BJ (cell line): ENCODE results near the gene CDCA4. TPM values are rescaled to one million over a fixed set of nuclear protein-coding genes. Genes with fewer than 3 reads are reported as not detected.

Experiments used
- CTCF ChIA-PET: fragments of 350-600 bp; formaldehyde crosslinking; extraction: SDS; loops from one replicate; lab custom pipeline; 2021; ENCODE audit warnings: antibody characterized with exemption, inconsistent platforms; lab: Yijun Ruan, JAX
- POLR2A ChIA-PET: fragments of 300-600 bp; sonication (Branson Sonifier 250); formaldehyde crosslinking; extraction: SDS; loops from one replicate; lab custom pipeline; 2021; ENCODE audit warnings: antibody characterized with exemption; lab: Charles Lee
- DNase-seq: peaks from one replicate; pipeline ENCODE4 v3.0.0-alpha.2; 2011; ENCODE audit warnings: low read depth
- H3K27me3 ChIP-seq: 2 replicates; pipeline ENCODE4 v1.6.0; 2011; ENCODE audit warnings: low read length; ENCODE audit not compliant: control insufficient read depth, insufficient read depth
- H3K36me3 ChIP-seq: 2 replicates; pipeline ENCODE4 v1.5.1; 2011; ENCODE audit warnings: low read length; ENCODE audit not compliant: control insufficient read depth, insufficient read depth
- H3K4me3 ChIP-seq: 2 replicates; pipeline ENCODE4 v1.5.1; 2011; ENCODE audit warnings: low read depth, mild to moderate bottlenecking, control low read depth, low read length
- CTCF ChIP-seq: IDR thresholded peaks from 2 replicates; pipeline ENCODE4 v1.5.1; 2011; ENCODE audit warnings: low read depth, mild to moderate bottlenecking, control low read depth, inconsistent platforms, low read length, moderate library complexity; ENCODE audit not compliant: insufficient read depth
- polyA plus RNA-seq: library from polyadenylated mRNA; depleted of rRNA; stranded (reverse); fragments of >200 nt; gene quantifications from 2 replicates; pipeline ENCODE4 v1.2.3, GENCODE V29; 2011

The CDCA4 gene
- polyA plus RNA-seq, 1 experiment, result 16.6 TPM

- Histone ChIP-seq H3K36me3 (no peaks in the 10 kb centered on the region), H3K4me3 (no peak overlapping the region), H3K27me3 (no peaks in the 10 kb centered on the region; the same call in 1 of the 2 replicates)
- DNase-seq, result no peak
- ChIA-PET CTCF (interaction anchor here (0.9 to 2.1 kb wide), 3 partner anchors 21 to 92 kb away, joined by 3 to 5 read pairs (median 5); no protein-coding TSS in a partner anchor), POLR2A (no interaction called here)
- TF ChIP-seq CTCF, result no peak
Observed at GRCh38 chr14:105067140-105067968, 46.5 kb upstream of the CDCA4 start.

- Histone ChIP-seq H3K27me3 (no peaks in the 10 kb centered on the region; the same call in 1 of the 2 replicates), H3K36me3 (no peaks in the 10 kb centered on the region), H3K4me3 (no peak overlapping the region)
- DNase-seq, result no peak
- no peak for TF ChIP-seq CTCF
- ChIA-PET POLR2A (no interaction called here), CTCF (interaction anchor here (1.5 to 3.6 kb wide), 4 partner anchors 20 to 91 kb away, joined by 5 to 19 read pairs (median 6); no protein-coding TSS in a partner anchor)
Observed at GRCh38 chr14:105066240-105067071, 45.6 kb upstream of the CDCA4 start.

- POLR2A ChIA-PET, result no interaction called here
Observed at GRCh38 chr14:105065280-105066228, 44.7 kb upstream of the CDCA4 start, which contains the start of gene GPR132. Gene GPR132, minus strand, starts transcription at chr14:105065430. Its CDS starts 10,010 bp downstream, at chr14:105055420.

GRCh38 chr14:105064721-105065143, 43.8 kb upstream of the CDCA4 start:
- ChIA-PET POLR2A (no interaction called here), CTCF (interaction anchor here (1.5 to 3.6 kb wide), 2 partner anchors 19 to 26 kb away, joined by 6 to 19 read pairs; no protein-coding TSS in a partner anchor)
- no peak for TF ChIP-seq CTCF
- DNase-seq, result no peak
- Histone ChIP-seq H3K4me3 (no peak overlapping the region), H3K27me3 (no peaks in the 10 kb centered on the region; the same call in 1 of the 2 replicates), H3K36me3 (no peaks in the 10 kb centered on the region)

More at GRCh38 chr14:105065280-105066228, 44.7 kb upstream of the CDCA4 start, which contains the start of gene GPR132:
- no peak within 1 kb of the TSS for H3K4me3 ChIP-seq
- no peaks in the 10 kb centered on the region for H3K27me3 ChIP-seq
- TF ChIP-seq CTCF, result no peak
- DNase-seq, result no peak
- CTCF ChIA-PET, result interaction anchor here (0.9 to 3.6 kb wide), 4 partner anchors 20 to 90 kb away, joined by 3 to 19 read pairs (median 6); no protein-coding TSS in a partner anchor
- no peaks in the 10 kb centered on the region for H3K36me3 ChIP-seq
